Measurements from ENCODE around the gene FNDC3A. TPM values are rescaled to one million over a fixed set of nuclear protein-coding genes. Genes with fewer than 3 reads are reported as not detected.

FNDC3A gene
- total RNA-seq, 1 donor from 2014 or later, result 39.4 TPM

- no peaks in the 10 kb centered on the region for H3K4me1 Mint-ChIP-seq (ENCODE audit: unreplicated experiment)
- H3K4me3 Mint-ChIP-seq (ENCODE audit: unreplicated experiment), result no peak overlapping the region
- H3K27ac Mint-ChIP-seq (ENCODE audit: unreplicated experiment), result no peak overlapping the region
- no peaks in the 10 kb centered on the region for H3K9me3 Mint-ChIP-seq (ENCODE audit: unreplicated experiment)
- no peak for DNase-seq (ENCODE audit: low spot score)
- H3K36me3 Mint-ChIP-seq (ENCODE audit: low read depth, unreplicated experiment), result no peaks in the 10 kb centered on the region
- peaks cover 1% of the 10 kb centered on the region for H3K27me3 Mint-ChIP-seq (ENCODE audit: unreplicated experiment)
- no peak for TF ChIP-seq CTCF (IDR thresholded peaks at IDR 0.05; ENCODE audit: unreplicated experiment)
These were observed 25.9 kb upstream of the FNDC3A start for GRCh38 chr13:48949566-48950500.

GRCh38 chr13:48950501-48950875, 25.2 kb upstream of the FNDC3A start:
- TF ChIP-seq CTCF (IDR thresholded peaks at IDR 0.05; ENCODE audit: unreplicated experiment), result no peak
- no peaks in the 10 kb centered on the region for H3K4me1 Mint-ChIP-seq (ENCODE audit: unreplicated experiment)
- H3K36me3 Mint-ChIP-seq (ENCODE audit: low read depth, unreplicated experiment), result no peaks in the 10 kb centered on the region
- no peak overlapping the region for H3K27ac Mint-ChIP-seq (ENCODE audit: unreplicated experiment)
- H3K4me3 Mint-ChIP-seq (ENCODE audit: unreplicated experiment), result no peak overlapping the region
- no peak for DNase-seq (ENCODE audit: low spot score)
- peaks cover 1% of the 10 kb centered on the region for H3K27me3 Mint-ChIP-seq (ENCODE audit: unreplicated experiment)
- H3K9me3 Mint-ChIP-seq (ENCODE audit: unreplicated experiment), result no peaks in the 10 kb centered on the region

- H3K27me3 Mint-ChIP-seq (ENCODE audit: unreplicated experiment), result peaks cover 1% of the 10 kb centered on the region
- TF ChIP-seq CTCF (IDR thresholded peaks at IDR 0.05; ENCODE audit: unreplicated experiment), result no peak
- no peaks in the 10 kb centered on the region for H3K4me1 Mint-ChIP-seq (ENCODE audit: unreplicated experiment)
- no peaks in the 10 kb centered on the region for H3K36me3 Mint-ChIP-seq (ENCODE audit: low read depth, unreplicated experiment)
- no peaks in the 10 kb centered on the region for H3K9me3 Mint-ChIP-seq (ENCODE audit: unreplicated experiment)
- DNase-seq (ENCODE audit: low spot score), result no peak
- no peak overlapping the region for H3K27ac Mint-ChIP-seq (ENCODE audit: unreplicated experiment)
- no peak overlapping the region for H3K4me3 Mint-ChIP-seq (ENCODE audit: unreplicated experiment)
These were observed 21.6 kb upstream of the FNDC3A start for GRCh38 chr13:48954081-48954480.

GRCh38 chr13:48955536-48955935, 20.2 kb upstream of the FNDC3A start:
- Mint-ChIP-seq H3K27ac (ENCODE audit: unreplicated experiment) (no peak overlapping the region), H3K4me3 (ENCODE audit: unreplicated experiment) (no peak overlapping the region), H3K27me3 (ENCODE audit: unreplicated experiment) (peaks cover 1% of the 10 kb centered on the region), H3K4me1 (ENCODE audit: unreplicated experiment) (no peaks in the 10 kb centered on the region), H3K36me3 (ENCODE audit: low read depth, unreplicated experiment) (no peaks in the 10 kb centered on the region), H3K9me3 (ENCODE audit: unreplicated experiment) (no peaks in the 10 kb centered on the region)
- DNase-seq (ENCODE audit: low spot score), result no peak
- no peak for TF ChIP-seq CTCF (IDR thresholded peaks at IDR 0.05; ENCODE audit: unreplicated experiment)

- no peaks in the 10 kb centered on the region for H3K9me3 Mint-ChIP-seq (ENCODE audit: unreplicated experiment)
- H3K27ac Mint-ChIP-seq (ENCODE audit: unreplicated experiment), result no peak overlapping the region
- TF ChIP-seq CTCF (IDR thresholded peaks at IDR 0.05; ENCODE audit: unreplicated experiment), result no peak
- DNase-seq (ENCODE audit: low spot score), result no peak
- H3K27me3 Mint-ChIP-seq (ENCODE audit: unreplicated experiment), result no peaks in the 10 kb centered on the region
- H3K36me3 Mint-ChIP-seq (ENCODE audit: low read depth, unreplicated experiment), result no peaks in the 10 kb centered on the region
- H3K4me3 Mint-ChIP-seq (ENCODE audit: unreplicated experiment), result no peak overlapping the region
- no peaks in the 10 kb centered on the region for H3K4me1 Mint-ChIP-seq (ENCODE audit: unreplicated experiment)
These were observed 14.3 kb upstream of the FNDC3A start for GRCh38 chr13:48961379-48961778.

Data from endothelial cell (in vitro differentiated cells).